CD4-positive, alpha-beta T cell treated with Interleukin-15 for 4 hours (primary cell): Measurements from ENCODE around the gene PRDX2.
A peak's percentile ranks its signal among the peaks of the same experiment; 100 is the strongest.
"Not testable (repeated sequence)": the region's sequence is repeated elsewhere in the genome, so short reads cannot be mapped to it uniquely, and the experiment has no call there.

Experiments used
- DNase-seq: peaks from one replicate; pipeline ENCODE4 v3.0.0-alpha.2; 2020; ENCODE audit warnings: low spot score

The PRDX2 gene

DNA sequence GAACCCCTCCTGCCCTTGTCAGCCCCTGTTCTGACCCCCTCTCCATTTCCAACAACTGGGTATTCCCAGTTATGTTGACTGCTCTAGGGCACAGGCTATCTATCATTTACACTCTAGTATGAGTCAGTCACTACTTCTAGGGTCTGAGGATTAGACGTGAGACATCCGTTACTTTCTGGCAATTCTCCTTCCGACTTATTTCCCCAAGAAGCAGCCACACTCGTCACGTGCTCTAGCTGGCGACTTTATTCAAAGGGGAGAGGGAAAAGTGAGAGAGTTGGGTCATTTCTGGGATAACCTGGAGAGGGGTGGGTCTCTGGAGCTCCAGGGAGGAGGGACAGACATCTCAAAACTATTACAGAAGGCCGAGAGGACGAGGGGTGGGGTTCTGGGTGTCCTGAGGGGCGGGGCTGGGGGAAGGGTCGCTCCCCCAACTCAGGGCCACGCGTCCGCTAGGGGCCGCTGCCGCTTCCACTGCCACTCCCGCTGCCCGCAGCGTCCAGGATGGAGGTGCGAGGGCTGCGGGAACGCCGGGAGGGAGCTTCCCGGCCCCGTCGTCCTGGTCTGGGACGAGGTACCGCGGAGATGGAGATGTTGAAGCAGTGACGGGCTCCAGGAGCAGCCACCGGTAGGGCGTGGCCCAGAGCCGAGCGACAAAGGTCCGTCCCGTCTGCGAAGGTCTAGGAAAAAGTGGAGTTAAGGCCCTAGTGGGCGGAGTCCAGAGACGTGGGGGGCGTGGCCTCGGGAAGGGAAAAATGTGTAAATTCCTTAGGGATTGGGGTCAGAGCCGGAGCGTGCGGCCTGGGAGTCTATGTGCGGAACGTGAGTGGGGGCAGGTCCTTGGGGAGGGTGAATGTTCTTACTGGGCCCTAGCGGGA lies 23.9 kb upstream of the PRDX2 start:
- DNase-seq = no peak

DNA sequence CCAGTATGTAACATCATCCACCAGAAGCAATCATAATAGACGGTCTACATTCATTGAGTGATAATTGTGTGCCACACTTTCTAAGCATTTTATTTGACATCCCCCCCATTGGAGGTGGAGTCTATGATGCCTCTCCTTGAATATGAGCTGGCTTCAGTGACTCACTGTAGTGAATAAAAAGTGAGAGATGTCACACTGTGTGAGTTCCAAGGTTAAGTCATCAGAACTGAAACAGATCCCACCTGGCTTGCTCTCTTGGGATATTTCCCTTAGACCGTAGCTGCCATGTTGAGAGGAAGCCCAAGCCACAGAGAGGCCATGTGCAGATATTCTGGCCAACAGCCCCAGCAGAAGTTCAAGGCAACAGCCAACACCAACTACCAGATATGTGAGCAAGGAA lies 20.2 kb upstream of the PRDX2 start:
- no peak for DNase-seq

DNA sequence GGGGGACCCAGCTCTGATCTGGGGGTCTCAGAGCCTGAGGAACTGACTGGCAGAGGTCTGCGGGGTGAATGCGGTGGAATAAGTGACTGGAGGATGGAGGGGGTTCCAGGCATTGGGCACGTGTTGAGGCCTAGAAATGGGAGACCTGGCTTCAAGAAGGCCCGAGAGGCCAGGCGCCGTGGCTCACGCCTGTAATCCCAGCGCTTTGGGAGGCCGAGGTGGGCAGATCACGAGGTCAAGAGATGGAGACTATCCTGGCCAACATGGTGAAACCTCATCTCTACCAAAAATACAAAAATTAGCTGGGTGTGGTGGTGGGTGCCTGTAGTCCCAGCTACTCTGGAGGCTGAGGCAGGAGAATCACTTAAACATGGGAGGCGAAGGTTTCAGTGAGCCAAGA lies 16.2 kb upstream of the PRDX2 start:
- not testable (repeated sequence) for DNase-seq

- DNase-seq = not testable (repeated sequence)
Observed at GRCh38 chr19:12817188-12817587, 15.6 kb upstream of the PRDX2 start.

DNA sequence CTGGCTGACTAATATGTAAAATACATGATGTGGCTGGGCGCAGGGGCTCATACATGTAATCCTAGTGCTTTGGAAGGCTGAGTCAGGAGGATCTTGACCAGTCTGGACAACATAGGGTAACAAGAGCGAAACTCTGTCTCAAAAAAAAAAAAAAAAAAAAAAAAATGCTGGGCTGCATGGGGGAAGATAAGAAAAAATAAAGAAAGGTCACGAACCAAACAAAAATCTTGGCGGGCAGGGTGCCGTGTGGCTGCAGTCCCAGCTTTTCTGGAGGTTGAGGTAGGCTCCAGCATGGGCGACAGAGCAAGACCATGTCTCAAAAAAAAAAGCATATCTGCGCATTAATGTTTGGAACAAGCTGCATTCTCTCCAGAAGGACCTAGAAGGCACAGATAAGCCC lies 13.5 kb upstream of the PRDX2 start:
- no peak for DNase-seq

- peak; percentile 86 for DNase-seq
Observed at GRCh38 chr19:12806242-12807081, 4.9 kb upstream of the PRDX2 start, which contains the start of gene RNASEH2A. TSS of gene RNASEH2A (plus strand) at chr19:12806584. CDS start at chr19:12806674, 90 bp downstream.

GRCh38 chr19:12804051-12804450 lies 2.5 kb upstream of the PRDX2 start:
- no peak for DNase-seq

- no peak for DNase-seq
Observed at GRCh38 chr19:12802267-12803106, 887 bp upstream of the PRDX2 start.

DNA sequence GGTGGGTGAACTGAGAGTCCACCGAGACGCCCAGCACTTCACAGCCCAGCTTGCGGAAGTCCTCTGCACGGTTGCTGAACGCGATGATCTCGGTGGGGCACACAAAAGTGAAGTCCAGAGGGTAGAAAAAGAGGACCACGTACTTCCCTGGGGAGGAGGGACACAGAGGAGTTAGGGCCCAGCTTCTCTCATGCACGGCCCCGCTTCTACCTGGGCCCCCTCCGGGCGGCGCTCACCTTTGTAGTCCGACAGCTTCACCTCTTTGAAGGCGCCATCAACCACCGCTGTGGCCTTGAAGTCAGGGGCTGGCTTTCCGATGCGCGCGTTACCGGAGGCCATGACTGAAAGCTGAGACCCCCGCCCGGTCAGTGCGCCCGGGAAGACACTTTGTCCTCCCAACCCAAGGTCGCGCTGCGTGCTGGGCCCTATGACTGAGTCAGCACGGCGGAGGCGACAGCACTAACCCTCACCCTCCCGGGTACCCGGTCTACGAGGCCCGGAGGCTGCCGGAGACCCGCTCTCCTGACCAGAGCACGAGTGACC lies 606 bp downstream of the PRDX2 start:
- DNase-seq = no peak

DNA sequence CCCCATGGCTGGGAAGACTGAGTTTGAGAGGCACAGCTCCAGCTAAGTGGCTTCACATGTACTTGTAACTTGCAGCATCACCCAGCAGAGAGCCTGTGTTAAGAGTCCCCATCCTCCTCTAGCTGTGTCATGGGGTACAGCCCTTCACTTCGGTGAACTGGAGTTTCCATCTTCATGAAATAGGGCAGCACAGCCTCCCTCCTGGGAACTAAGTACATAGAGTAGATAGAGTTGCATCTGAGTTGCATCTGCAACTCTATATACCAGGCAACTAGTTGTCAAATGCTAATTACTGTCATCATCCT lies 1.2 kb downstream of the PRDX2 start:
- DNase-seq = no peak

DNA sequence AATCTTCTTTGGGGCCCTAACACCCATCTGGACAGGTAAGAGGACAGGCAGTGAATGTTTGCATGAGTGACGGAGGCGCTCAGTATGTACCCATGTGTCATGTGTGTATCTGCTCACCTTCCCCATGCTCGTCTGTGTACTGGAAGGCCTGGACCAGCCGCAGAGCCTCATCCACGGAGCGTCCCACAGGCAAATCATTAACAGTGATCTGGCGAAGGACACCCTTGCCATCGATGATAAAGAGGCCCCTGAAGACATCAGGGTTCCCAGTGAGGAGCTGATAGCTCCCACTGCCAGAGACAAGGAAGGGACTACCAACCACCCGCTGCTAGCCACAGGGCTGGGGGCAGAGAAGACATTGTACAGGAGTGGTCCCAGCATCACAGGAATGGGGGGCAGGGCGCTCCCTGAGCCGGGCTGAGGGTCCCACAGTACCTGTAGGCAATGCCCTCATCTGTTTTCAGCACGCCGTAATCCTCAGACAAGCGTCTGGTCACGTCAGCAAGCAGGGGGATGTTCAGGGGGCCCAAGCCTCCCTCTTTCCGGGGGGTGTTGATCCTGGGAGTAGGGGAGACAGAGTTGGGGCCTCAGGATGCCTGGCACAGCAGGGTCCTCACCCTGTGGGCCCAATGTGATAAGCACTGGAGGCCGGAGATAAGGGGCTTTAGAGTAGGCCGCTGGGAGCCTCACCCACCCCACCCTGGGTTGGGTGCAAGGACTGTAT lies 1.7 kb downstream of the PRDX2 start:
- no peak for DNase-seq

DNA sequence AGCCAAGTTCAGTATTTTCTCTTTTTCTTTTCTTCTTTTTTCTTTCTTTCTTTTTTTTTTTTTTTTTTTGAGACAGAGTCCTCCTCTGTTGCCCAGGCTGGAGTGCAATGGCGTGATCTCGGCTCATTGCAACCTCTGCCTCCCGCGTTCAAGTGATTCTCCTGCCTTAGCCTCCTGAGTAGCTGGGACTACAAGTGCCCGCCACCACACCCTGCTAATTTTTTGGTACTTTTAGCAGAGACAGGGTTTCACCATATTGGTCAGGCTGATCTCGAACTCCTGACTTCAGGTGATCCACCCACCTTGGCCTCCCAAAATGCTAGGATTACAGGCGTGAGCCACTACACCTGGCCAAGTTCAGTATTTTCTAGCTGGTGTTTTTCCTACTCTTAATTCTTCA lies 4.0 kb downstream of the PRDX2 start:
- not testable (repeated sequence) for DNase-seq

- DNase-seq = no peak
Observed at GRCh38 chr19:12797141-12797587, 4.4 kb downstream of the PRDX2 start.

DNA sequence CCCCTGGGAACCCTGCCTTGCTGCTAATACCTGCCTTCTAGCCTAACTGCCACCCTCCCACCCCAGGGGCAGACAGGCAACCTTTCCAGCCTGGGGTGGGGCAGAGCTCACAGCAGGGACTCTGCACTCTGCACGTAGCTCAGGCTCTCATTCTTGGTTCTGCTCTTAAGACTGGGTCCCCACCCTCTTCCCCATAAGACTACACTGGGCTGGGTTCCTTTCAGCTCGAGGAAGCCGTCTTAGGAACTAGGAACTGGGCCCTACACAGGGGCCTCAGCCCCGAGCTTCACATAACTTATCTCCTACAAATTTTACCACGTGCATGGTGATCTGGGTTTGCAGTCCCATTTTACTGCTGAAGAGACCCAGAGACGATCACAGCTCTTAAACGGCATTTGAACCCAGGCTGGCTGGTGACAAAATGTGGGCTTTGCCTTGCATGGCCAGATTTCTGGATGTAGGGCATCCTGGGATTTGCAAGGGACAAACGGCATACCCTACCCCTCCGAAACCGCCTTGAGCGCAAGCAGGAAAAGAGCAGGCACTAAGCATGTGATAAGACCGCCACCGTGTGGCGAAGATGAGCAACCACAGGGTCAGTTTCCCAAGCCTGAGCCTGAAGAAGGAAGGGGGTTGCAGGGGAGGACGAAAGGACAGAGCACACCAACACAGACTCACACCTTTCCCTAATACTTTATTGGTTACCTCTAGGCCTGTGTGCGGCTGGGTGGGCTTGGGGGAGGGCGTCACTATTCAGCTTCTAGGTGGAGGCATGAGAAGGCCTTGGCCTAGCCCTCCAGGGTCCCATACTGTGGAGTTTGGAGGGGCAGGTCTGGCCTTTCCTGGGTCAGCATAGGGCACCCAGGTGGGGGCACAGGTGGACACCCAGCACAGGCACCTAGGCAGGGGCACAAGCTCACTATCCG lies 5.2 kb downstream of the PRDX2 start:
- peak; percentile 81 for DNase-seq

- no peak for DNase-seq
Observed at GRCh38 chr19:12794971-12795381, 6.6 kb downstream of the PRDX2 start.

GRCh38 chr19:12794196-12794941 lies 7.2 kb downstream of the PRDX2 start:
- no peak for DNase-seq

DNA sequence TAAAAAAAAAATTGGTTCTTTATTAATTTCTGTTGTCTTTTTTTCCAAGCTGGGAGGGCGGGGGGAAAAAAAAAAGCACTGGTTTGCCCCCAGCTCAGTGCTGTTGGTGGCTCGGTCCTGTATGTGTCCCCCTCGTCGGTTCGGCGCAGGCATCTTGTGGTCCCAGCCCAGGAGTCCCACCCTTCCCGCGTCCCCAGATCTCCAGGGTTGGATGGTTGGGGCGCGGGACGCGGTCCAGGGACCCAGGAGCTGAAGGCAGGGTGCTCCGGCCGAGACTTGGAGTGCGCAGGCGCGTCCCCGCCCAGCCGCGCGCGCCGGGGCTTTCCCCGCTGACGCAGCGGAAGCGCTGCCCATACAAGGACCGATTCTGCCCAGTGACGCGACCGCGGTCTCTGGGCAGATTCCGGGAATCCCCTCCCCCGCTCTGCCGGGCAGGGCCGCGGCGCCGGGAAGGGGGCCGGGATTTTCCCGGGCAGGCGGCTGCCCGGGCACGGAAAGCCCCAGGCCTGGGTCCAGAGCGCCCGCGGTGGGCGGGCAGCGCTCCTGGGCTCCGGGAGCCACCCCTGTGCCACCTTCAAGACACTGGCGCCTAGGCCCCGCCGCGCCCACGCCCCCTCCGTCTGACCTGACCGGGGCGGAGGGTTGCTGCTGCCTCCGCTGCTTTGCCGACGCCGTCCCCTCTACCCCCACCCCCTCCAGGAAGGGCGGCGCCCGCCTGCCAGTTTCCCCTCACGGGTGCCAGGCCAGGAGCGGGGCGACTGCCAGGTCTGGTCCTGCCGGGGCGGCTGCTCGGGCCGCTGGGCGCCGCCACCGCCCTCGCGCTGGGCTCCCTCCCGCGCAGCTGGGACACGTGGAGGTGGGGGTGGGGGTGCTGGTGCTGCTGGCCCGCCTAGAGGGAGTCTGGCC lies 8.1 kb downstream of the PRDX2 start:
- peak; percentile 95 for DNase-seq

DNA sequence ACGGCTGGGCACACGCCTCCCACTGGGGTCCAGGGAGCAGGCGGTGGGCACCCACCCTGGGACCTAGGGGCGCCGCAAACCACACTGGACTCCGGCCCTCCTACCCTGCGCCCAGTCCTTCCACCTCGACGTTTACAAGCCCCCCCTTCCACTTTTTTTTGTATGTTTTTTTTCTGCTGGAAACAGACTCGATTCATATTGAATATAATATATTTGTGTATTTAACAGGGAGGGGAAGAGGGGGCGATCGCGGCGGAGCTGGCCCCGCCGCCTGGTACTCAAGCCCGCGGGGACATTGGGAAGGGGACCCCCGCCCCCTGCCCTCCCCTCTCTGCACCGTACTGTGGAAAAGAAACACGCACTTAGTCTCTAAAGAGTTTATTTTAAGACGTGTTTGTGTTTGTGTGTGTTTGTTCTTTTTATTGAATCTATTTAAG lies 8.7 kb downstream of the PRDX2 start:
- DNase-seq = no peak
